H1 (cell line): ENCODE data around the gene MYO9A. TPM values are rescaled to one million over a fixed set of nuclear protein-coding genes. Genes with fewer than 3 reads are reported as not detected.

Experiments
- CTCF ChIA-PET: fragments of 300-600 bp; sonication (Branson Sonifier 250); formaldehyde crosslinking; loops from one replicate; lab custom pipeline; 2021; ENCODE audit not compliant: partially characterized antibody; lab: Charles Lee
- POLR2A ChIA-PET: fragments of 300-600 bp; sonication (Branson Sonifier 250); formaldehyde crosslinking; loops from one replicate; lab custom pipeline; 2021; ENCODE audit warnings: inconsistent platforms; ENCODE audit not compliant: partially characterized antibody; lab: Charles Lee
- DNase-seq, 2 experiments: peaks; one replicate each; pipeline versions ENCODE4 v3.0.0 to v3.0.0-alpha.2; 2010 to 2022; ENCODE audit warnings: low spot score in 2 of 2, low read depth in 1 of 2, mixed read lengths in 1 of 2
- FAIRE-seq: peaks from 2 replicates; lab custom pipeline; 2011; peaks lifted over from hg19 to GRCh38; lab: Jason Lieb, UNC
- H2AFZ ChIP-seq: 2 replicates; pipeline ENCODE4 v1.8.1; 2012; ENCODE audit warnings: low read length, inconsistent platforms
- H2AK5ac ChIP-seq: 2 replicates; pipeline ENCODE4 v1.6.1; 2013; ENCODE audit warnings: low read depth, low read length
- H2BK120ac ChIP-seq: replicated peaks from 2 replicates; pipeline ENCODE3; 2013; ENCODE audit warnings: low read depth, low read length, inconsistent platforms
- H2BK12ac ChIP-seq: 2 replicates; pipeline ENCODE4 v1.6.1; 2013; ENCODE audit warnings: low read depth, low read length
- H2BK15ac ChIP-seq: 2 replicates; pipeline ENCODE4 v1.6.1; 2013; ENCODE audit warnings: low read length
- H2BK20ac ChIP-seq: 2 replicates; pipeline ENCODE4 v1.6.1; 2013; ENCODE audit warnings: low read length
- H2BK5ac ChIP-seq: 2 replicates; pipeline ENCODE4 v1.6.1; 2013; ENCODE audit warnings: low read depth, low read length
- H3K14ac ChIP-seq: 2 replicates; pipeline ENCODE4 v1.6.1; 2013; ENCODE audit warnings: inconsistent platforms; ENCODE audit not compliant: insufficient read length
- H3K18ac ChIP-seq: 2 replicates; pipeline ENCODE4 v1.6.1; 2013; ENCODE audit warnings: low read length; ENCODE audit errors: extremely low read depth
- H3K23ac ChIP-seq: 2 replicates; pipeline ENCODE4 v1.6.1; 2013; ENCODE audit warnings: inconsistent platforms; ENCODE audit not compliant: insufficient read length
- H3K23me2 ChIP-seq: 2 replicates; pipeline ENCODE4 v1.6.1; 2013; ENCODE audit warnings: low read depth, low read length
- H3K27ac ChIP-seq: 2 replicates; pipeline ENCODE4 v1.6.1; 2011; ENCODE audit warnings: low read depth, low read length, inconsistent platforms
- H3K27me3 ChIP-seq, 4 experiments: replicated peaks in 1 of 4; 1 replicate in 1 of 4; 2 replicates in 3 of 4; pipeline versions ENCODE4 v1.6.1 to v1.8.1; 2011 to 2013; ENCODE audit warnings: low read length in 3 of 4, mild to moderate bottlenecking in 3 of 4, inconsistent platforms in 2 of 4, mixed read lengths in 2 of 4, moderate library complexity in 1 of 4; ENCODE audit not compliant: control insufficient read depth in 3 of 4, insufficient read depth in 3 of 4; ENCODE audit errors: extremely low read depth in 1 of 4
- H3K36me3 ChIP-seq, 4 experiments: 2 replicates each; pipeline versions ENCODE4 v1.6.1 to v1.8.1; 2011 to 2013; ENCODE audit warnings: mild to moderate bottlenecking in 4 of 4, low read length in 3 of 4, moderate library complexity in 2 of 4, control low read depth in 1 of 4, inconsistent platforms in 1 of 4; ENCODE audit not compliant: insufficient read depth in 4 of 4, control insufficient read depth in 2 of 4
- H3K4ac ChIP-seq: replicated peaks from 2 replicates; pipeline ENCODE3; 2013; ENCODE audit warnings: low read length, low read depth, mixed read lengths, inconsistent platforms; ENCODE audit not compliant: insufficient read length
- H3K4me1 ChIP-seq, 4 experiments: replicated peaks in 1 of 4; 1 replicate in 1 of 4; 2 replicates in 3 of 4; pipeline versions ENCODE4 v1.6.1 to v1.8.1; 2011 to 2013; ENCODE audit warnings: low read length in 3 of 4, inconsistent platforms in 2 of 4, mixed read lengths in 1 of 4; ENCODE audit not compliant: insufficient read depth in 4 of 4, control insufficient read depth in 3 of 4
- H3K4me2 ChIP-seq, 2 experiments: 2 replicates each; pipeline versions ENCODE4 v1.6.1 to v1.8.1; 2011 to 2013; ENCODE audit warnings: low read depth in 2 of 2, low read length in 2 of 2, control low read depth in 1 of 2, inconsistent platforms in 1 of 2, mild to moderate bottlenecking in 1 of 2; ENCODE audit not compliant: insufficient read depth in 1 of 2
- H3K4me3 ChIP-seq, 4 experiments: fragments of 200-600, 300-600 bp in 1 of 4; sonication (generic), shearing (Covaris generic), sonication (Bioruptor Twin) in 1 of 4; 2 replicates each; pipeline versions ENCODE4 v1.5.1 to v1.8.1; 2011 to 2016; ENCODE audit warnings: low read length in 4 of 4, low read depth in 3 of 4, control low read depth in 2 of 4, inconsistent platforms in 2 of 4, mild to moderate bottlenecking in 2 of 4, mixed read lengths in 1 of 4, moderate library complexity in 1 of 4; ENCODE audit not compliant: insufficient read depth in 2 of 4; ENCODE audit errors: extremely low read depth in 1 of 4
- H3K56ac ChIP-seq: replicated peaks from 2 replicates; pipeline ENCODE3; 2013; ENCODE audit warnings: low read depth, mild to moderate bottlenecking, mixed read lengths, low read length, inconsistent platforms; ENCODE audit not compliant: insufficient read length
- H3K79me1 ChIP-seq: 2 replicates; pipeline ENCODE4 v1.6.1; 2013; ENCODE audit warnings: low read depth, low read length, control low read depth
- H3K79me2 ChIP-seq, 2 experiments: 2 replicates each; pipeline versions ENCODE4 v1.6.1 to v1.8.1; 2012 to 2013; ENCODE audit warnings: low read length in 2 of 2, mild to moderate bottlenecking in 2 of 2, inconsistent platforms in 1 of 2; ENCODE audit not compliant: insufficient read depth in 2 of 2, control insufficient read depth in 1 of 2
- H3K9ac ChIP-seq, 4 experiments: replicated peaks in 1 of 4; 1 replicate in 1 of 4; 2 replicates in 3 of 4; pipeline versions ENCODE4 v1.6.1 to v1.8.1; 2011 to 2013; ENCODE audit warnings: low read depth in 3 of 4, low read length in 3 of 4, control low read depth in 2 of 4, mild to moderate bottlenecking in 2 of 4, moderate library complexity in 2 of 4, inconsistent platforms in 1 of 4; ENCODE audit errors: extremely low read depth in 1 of 4
- H3K9me3 ChIP-seq, 2 experiments: 2 replicates each; pipeline versions ENCODE4 v1.6.1 to v1.8.1; 2012 to 2013; ENCODE audit warnings: mild to moderate bottlenecking in 2 of 2, moderate library complexity in 2 of 2, control low read depth in 1 of 2, inconsistent platforms in 1 of 2, low read depth in 1 of 2, low read length in 1 of 2, mixed read lengths in 1 of 2; ENCODE audit not compliant: insufficient read depth in 2 of 2
- H4K20me1 ChIP-seq, 2 experiments: replicated peaks in 1 of 2; 2 replicates each; pipeline versions ENCODE3 to v1.8.1; 2011 to 2013; ENCODE audit warnings: inconsistent platforms in 2 of 2, low read length in 2 of 2, mild to moderate bottlenecking in 1 of 2; ENCODE audit not compliant: insufficient read depth in 2 of 2, control insufficient read depth in 1 of 2
- H4K5ac ChIP-seq: 2 replicates; pipeline ENCODE4 v1.6.1; 2013; ENCODE audit warnings: low read length, low read depth, mixed read lengths, inconsistent platforms; ENCODE audit not compliant: insufficient read length
- H4K8ac ChIP-seq: 2 replicates; pipeline ENCODE4 v1.8.0; 2013; ENCODE audit warnings: mild to moderate bottlenecking, moderate library complexity, low read length, inconsistent platforms; ENCODE audit not compliant: insufficient read depth; ENCODE audit errors: extremely low read depth
- H4K91ac ChIP-seq: replicated peaks from 2 replicates; pipeline ENCODE3; 2013; ENCODE audit warnings: low read length, mixed read lengths, inconsistent platforms; ENCODE audit not compliant: insufficient read length
- BCL11A ChIP-seq, 2 experiments: IDR thresholded peaks; one replicate each; pipeline ENCODE4 v1.6.1; 2011; ENCODE audit warnings: low read depth in 2 of 2, low read length in 2 of 2, mild to moderate bottlenecking in 2 of 2
- BRCA1 ChIP-seq: IDR thresholded peaks from 2 replicates; pipeline ENCODE4 v1.6.1; 2012; ENCODE audit warnings: low read depth, low read length, improper control_type of control experiment
- CBX8 ChIP-seq: fragments of 300-800, 300-1000 bp; sonication (generic); IDR thresholded peaks from 2 replicates; pipeline ENCODE4 v1.7.1; 2016; ENCODE audit warnings: low read depth, low read length, borderline replicate concordance
- CHD1 ChIP-seq: IDR thresholded peaks from 2 replicates; pipeline ENCODE4 v1.6.1; 2012; ENCODE audit warnings: low read depth, low read length, improper control_type of control experiment
- FOSL1 ChIP-seq: IDR thresholded peaks from 2 replicates; pipeline ENCODE4 v1.6.1; 2011; ENCODE audit warnings: mild to moderate bottlenecking, low read depth, low read length, moderate library complexity; ENCODE audit not compliant: insufficient read depth
- GTF2F1 ChIP-seq: IDR thresholded peaks from 2 replicates; pipeline ENCODE4 v1.6.1; 2012; ENCODE audit warnings: low read depth, low read length, improper control_type of control experiment, borderline replicate concordance
- HDAC6 ChIP-seq: IDR thresholded peaks from one replicate; pipeline ENCODE4 v1.7.1; 2012; ENCODE audit warnings: low read depth, mild to moderate bottlenecking, inconsistent platforms, low read length, moderate library complexity
- KDM5A ChIP-seq: fragments of 200-600 bp; IDR thresholded peaks from 2 replicates; pipeline ENCODE4 v1.7.1; 2012; ENCODE audit warnings: mild to moderate bottlenecking, low read length, inconsistent platforms, mixed read lengths
- RAD21 ChIP-seq, 2 experiments: IDR thresholded peaks in 1 of 2; conservative IDR thresholded peaks in 1 of 2; 2 replicates each; pipeline ENCODE4 v1.6.1; 2011; ENCODE audit warnings: low read depth in 2 of 2, low read length in 2 of 2, improper control_type of control experiment in 1 of 2, inconsistent platforms in 1 of 2, mild to moderate bottlenecking in 1 of 2, moderate library complexity in 1 of 2
- RBBP5 ChIP-seq: IDR thresholded peaks from 2 replicates; pipeline ENCODE4 v1.7.1; 2012; ENCODE audit warnings: low read depth, mild to moderate bottlenecking, inconsistent platforms, low read length, moderate library complexity, borderline replicate concordance
- SIN3A ChIP-seq, 2 experiments: IDR thresholded peaks in 1 of 2; conservative IDR thresholded peaks in 1 of 2; 2 replicates each; pipeline ENCODE4 v1.6.1; 2011 to 2012; ENCODE audit warnings: low read length in 2 of 2, improper control_type of control experiment in 1 of 2, low read depth in 1 of 2, mild to moderate bottlenecking in 1 of 2
- SP2 ChIP-seq: IDR thresholded peaks from 2 replicates; pipeline ENCODE4 v1.6.1; 2012; ENCODE audit warnings: mild to moderate bottlenecking, low read length, inconsistent platforms
- TAF1 ChIP-seq: IDR thresholded peaks from 2 replicates; pipeline ENCODE4 v1.6.1; 2011; ENCODE audit warnings: mild to moderate bottlenecking, low read depth, low read length
- ZNF274 ChIP-seq: IDR thresholded peaks from 2 replicates; pipeline ENCODE4 v1.7.0; 2012; ENCODE audit warnings: low read length, borderline replicate concordance; ENCODE audit errors: extremely low read depth
- WGBS, 2 experiments: shearing (Covaris generic) in 1 of 2; methylation state at CpG; one replicate each; pipeline versions ENCODE4 v1.1.6 to v1.1.7; 2013 to 2015; ENCODE audit warnings: low lambda C conversion rate in 2 of 2, mixed read lengths in 2 of 2, inconsistent platforms in 1 of 2, low coverage in 1 of 2, missing lambda C conversion rate in 1 of 2; ENCODE audit not compliant: insufficient replicate concordance in 2 of 2, insufficient coverage in 1 of 2, insufficient read length in 1 of 2; ENCODE audit errors: extremely low coverage in 1 of 2, missing lambda C conversion rate in 1 of 2; 5-methylcytosine and 5-hydroxymethylcytosine counted together
- polyA plus RNA-seq, 7 experiments: library from polyadenylated mRNA; depleted of rRNA in 3 of 7; stranded (reverse) in 5 of 7; unstranded in 2 of 7; fragments of >200 nt in 5 of 7; fragments of 200-250 nt in 2 of 7; gene quantifications; 1 replicate in 5 of 7; 2 replicates in 1 of 7; 4 replicates in 1 of 7; pipeline versions ENCODE4 v1.2.1 to v1.2.3, GENCODE V29; 2011 to 2013; ENCODE audit warnings: missing spikeins in 2 of 7, mixed read lengths in 2 of 7
- total RNA-seq: library from RNA; stranded (reverse); fragmentation: NEBNext Ultra II Directional; extraction: Animal tissue kit (Norgen Biotek cat#: 25700); gene quantifications from 2 replicates; pipeline ENCODE4 v1.2.1, GENCODE V29; 2021

The MYO9A gene
- total and polyA plus RNA-seq, 2 of the 8 experiments (the other 6 are each of a cell fraction or from before 2014, with no cell fraction given), result 3.9 to 26.0 TPM

GRCh38 chr15:72021604-72022003 is 96.3 kb downstream of the MYO9A start:
- no peak overlapping the region for H3K4me2 ChIP-seq
- no peaks in the 10 kb centered on the region for H4K20me1 ChIP-seq
- DNase-seq (no peak), FAIRE-seq (no peak)
- no peaks in the 10 kb centered on the region for H3K79me1 ChIP-seq
- no peak overlapping the region for H2BK5ac ChIP-seq
- no peak overlapping the region for H3K14ac ChIP-seq
- H3K4me1 ChIP-seq, result no peaks in the 10 kb centered on the region
- no peak overlapping the region for H3K56ac ChIP-seq
- H3K9me3 ChIP-seq, result no peaks in the 10 kb centered on the region
- CTCF ChIA-PET, result no interaction called here
- no peaks in the 10 kb centered on the region for H3K23me2 ChIP-seq
- no peak overlapping the region for H4K91ac ChIP-seq
- no peak overlapping the region for H3K18ac ChIP-seq
- no peak overlapping the region for H2BK15ac ChIP-seq
- H2BK20ac ChIP-seq, result no peak overlapping the region
- H2BK12ac ChIP-seq, result no peak overlapping the region
- no peak overlapping the region for H2AFZ ChIP-seq
- no peaks in the 10 kb centered on the region; a peak in 1 of 8 replicates for H3K36me3 ChIP-seq
- H4K5ac ChIP-seq, result no peak overlapping the region
- WGBS, 2 experiments, result 86% methylated on average over 2 of the region's 2 CpGs; no CpG with 5 or more reads in 1 of the 2 experiments
- no peaks in the 10 kb centered on the region for H3K27me3 ChIP-seq
- no peak overlapping the region for H3K23ac ChIP-seq
- no peak overlapping the region for H3K4ac ChIP-seq
- no peak overlapping the region for H4K8ac ChIP-seq
- TF ChIP-seq TAF1 (no peak), KDM5A (no peak), HDAC6 (no peak), SIN3A (conservative IDR thresholded peaks at IDR 0.05 in 1 of 2, IDR thresholded peaks at IDR 0.05 in 1 of 2; ENCODE audit: low read depth in 1 of 2, low read length in 2 of 2) (no peak), CBX8 (no peak), RBBP5 (no peak), FOSL1 (no peak), GTF2F1 (no peak), SP2 (no peak), ZNF274 (no peak), RAD21 (IDR thresholded peaks at IDR 0.05 in 1 of 2, conservative IDR thresholded peaks at IDR 0.05 in 1 of 2; ENCODE audit: low read depth in 2 of 2, low read length in 2 of 2) (no peak), BRCA1 (no peak), BCL11A (IDR thresholded peaks at IDR 0.05; ENCODE audit: low read depth in 2 of 2, low read length in 2 of 2) (no peak), CHD1 (no peak)
- POLR2A ChIA-PET, result no interaction called here
- H2AK5ac ChIP-seq, result no peak overlapping the region
- H3K9ac ChIP-seq, result no peak overlapping the region
- H3K79me2 ChIP-seq, result no peaks in the 10 kb centered on the region
- no peak overlapping the region for H2BK120ac ChIP-seq
- H3K4me3 ChIP-seq, result no peak overlapping the region
- no peak overlapping the region for H3K27ac ChIP-seq
